Measurements from ENCODE around the gene STXBP3.

STXBP3 gene

DNA sequence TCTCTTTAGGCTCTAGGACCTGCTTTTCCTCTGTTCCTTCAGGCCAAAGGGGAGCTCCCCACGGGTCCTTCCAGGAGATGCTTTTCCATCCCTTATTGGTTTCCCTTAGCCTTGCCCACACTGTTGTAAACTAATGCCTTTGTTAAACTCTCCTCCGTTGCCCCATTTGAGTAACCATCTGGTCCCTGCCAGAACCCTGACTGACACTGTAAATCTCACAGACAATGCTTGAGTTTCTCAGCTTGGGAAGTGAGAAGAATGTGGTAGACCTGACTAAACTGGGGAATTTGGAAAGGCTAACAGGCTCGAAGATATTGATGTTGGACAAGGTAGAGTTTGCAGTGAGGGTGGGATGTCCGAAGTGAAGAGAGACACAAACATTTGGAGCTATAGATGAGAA, 99.0 kb downstream of the STXBP3 start:
- no peak for DNase-seq

DNA sequence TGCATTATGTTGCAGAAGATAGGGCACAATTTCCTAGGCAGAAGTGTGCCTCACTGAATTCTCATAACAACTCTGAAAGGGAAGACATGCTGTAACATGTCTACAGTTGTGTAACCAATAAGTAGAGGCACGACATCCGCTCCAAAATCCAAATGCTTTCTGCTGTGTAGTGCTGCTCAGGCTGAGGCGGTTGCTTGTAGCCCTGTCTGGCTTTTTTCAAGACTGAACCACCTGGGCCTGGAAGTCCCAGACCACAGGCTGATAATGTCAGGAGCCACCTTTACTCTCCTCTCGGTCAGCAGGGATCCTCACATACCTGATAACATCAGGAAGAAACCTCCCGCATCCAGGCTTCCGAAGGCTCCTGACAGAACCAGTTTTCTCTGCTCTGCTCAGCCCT, 99.5 kb downstream of the STXBP3 start:
- no peak for DNase-seq

DNA sequence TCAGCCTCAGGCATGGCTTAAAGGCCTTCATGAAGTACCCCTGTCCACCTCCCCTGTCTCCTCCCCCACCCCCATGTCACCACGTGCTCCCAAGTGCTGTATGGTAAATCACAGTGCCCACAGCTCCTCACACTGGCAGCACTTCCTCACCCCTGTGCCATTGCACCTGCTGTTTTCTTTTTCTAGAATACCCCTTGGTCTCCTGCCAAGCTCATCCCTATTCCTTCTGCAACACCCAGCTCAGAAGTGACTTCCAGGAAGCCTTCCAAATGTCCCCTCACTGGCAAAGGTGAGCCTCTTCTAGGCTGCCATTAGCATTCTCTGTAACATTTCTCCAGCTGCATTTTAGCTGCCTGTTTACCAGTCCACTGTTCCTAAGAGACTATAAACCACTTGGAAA, 101.0 kb downstream of the STXBP3 start:
- DNase-seq, result no peak

DNA sequence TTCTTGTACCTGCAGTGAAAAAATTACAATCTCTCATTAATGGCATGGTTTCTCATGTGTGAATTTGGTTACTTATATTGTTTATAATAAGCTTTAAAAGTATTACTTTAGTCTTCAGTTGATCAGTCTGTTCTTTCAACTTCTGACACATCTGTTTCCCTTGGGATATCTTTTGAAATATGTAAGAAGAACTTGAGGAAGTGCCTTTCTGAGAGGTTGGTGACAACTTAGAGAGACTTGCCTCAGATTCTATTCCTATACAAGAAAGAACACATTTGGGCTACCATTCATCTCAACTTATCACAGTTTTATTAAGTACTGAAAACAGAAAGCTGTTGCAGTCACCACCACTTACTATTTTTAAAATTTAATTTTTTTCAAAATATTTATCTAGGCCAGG, 102.3 kb downstream of the STXBP3 start:
- peak in 1 of 4 experiments; percentile 19 for DNase-seq

DNA sequence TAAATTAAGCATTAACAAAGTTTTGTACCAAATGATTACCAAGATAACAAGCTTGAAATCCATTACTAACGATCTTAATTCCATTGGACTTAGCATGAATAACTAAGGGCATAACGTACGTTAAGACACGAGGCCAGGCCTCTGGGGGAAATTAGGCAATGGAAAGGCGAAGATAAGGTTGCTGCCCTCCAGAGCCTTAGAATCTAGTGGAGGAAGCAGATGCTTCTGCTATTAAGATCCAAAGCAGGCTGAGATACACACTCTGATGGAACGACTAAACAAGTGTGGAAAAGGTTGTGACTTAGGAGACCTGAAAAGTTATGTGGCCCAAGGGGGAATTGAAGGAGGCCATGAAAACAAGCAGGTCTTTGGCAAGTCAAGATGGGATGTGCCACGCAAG, 104.5 kb downstream of the STXBP3 start:
- DNase-seq, result no peak

DNA sequence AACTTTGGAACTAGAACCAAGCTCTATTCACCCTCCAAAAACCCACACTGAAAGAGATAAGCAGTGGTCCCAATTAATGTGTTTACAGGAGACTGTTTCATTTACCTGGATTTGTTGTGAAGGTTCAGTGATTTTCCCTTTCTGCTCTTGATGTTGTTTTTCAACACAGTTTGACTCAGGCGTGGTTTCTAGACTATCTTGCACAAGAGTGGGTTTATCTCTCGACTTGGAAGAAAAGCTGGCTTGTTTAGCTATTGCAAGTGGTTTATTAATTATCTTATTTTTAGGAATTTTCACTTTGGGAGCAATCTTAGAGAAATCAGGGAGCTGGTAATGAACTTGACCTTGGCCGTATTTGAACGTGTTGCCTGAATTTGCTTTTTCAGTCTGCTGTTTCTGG, 105.1 kb downstream of the STXBP3 start:
- no peak for DNase-seq

DNA sequence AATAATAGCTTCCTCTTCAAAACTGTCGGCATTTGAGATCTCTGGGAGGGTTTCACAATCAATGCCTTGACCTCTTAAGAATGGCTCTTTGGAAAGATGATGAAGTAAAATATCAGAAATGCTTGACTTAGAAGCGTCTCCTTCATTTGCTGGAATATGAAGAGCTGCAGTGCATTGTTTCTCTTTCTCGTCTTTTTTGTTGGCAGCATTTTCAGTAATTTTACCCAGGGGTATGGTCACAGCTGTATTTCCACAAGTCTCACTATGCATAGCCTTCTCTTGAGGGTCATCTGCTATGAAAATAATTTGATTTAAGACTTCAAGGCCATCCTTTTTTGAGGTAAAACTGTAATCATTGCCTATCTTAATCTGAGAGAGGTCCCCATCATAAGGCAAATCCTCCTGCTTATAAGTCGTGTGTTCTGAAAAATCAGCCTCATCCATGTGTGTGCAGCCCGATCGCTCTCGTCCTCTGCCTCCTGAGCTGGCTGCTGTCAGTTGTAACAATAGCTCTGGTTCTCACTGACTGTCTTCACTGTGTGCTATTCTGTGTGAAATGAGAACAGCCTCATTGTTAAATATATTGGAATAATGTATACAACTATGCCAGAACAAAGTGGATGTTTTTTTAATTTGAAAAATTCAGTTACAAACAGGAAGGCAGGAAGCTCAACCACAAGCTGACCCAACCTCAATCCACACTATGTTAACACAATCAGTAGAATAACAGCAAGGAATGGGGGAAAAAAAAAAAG, 105.9 kb downstream of the STXBP3 start:
- peak in 3 of 4 experiments; percentile 17 to 48 (median 41) for DNase-seq

DNA sequence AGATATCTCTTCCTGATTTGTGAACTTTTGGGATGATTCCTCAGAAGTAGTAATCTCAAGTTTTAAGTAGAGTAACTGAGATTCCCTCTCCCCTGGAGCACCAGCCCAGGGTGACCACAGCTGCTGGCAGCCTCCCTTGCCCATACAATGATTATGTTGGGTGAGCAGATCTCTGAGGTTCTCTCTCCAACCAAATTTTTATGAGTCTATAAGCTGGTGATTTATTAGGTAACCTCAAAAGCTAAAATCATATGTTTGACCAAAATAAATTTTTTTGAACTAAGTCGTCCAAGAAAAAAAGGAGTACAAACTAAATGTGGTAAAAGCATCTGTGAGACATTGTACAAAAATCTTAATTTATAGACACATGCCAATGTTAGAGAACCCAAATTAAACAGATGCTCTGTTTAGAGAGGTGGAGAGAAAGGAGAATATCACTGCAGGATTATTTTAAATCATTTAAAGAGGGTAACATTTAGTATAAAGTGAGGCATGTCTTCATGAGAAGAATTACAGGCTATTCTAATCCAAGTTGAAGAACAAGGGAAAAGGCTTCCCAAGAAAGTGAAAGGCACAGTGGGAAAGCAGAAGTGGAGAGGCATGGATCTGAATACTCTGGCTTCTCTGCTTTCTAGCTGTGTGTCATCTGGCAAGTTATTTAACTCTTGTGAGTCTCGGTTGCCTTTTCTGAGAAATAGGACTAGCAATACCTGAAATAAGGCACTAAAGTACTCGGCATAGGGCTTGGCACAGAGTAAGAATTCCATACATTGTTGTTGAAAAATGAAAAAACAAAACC, 107.9 kb downstream of the STXBP3 start:
- no peak for DNase-seq

DNA sequence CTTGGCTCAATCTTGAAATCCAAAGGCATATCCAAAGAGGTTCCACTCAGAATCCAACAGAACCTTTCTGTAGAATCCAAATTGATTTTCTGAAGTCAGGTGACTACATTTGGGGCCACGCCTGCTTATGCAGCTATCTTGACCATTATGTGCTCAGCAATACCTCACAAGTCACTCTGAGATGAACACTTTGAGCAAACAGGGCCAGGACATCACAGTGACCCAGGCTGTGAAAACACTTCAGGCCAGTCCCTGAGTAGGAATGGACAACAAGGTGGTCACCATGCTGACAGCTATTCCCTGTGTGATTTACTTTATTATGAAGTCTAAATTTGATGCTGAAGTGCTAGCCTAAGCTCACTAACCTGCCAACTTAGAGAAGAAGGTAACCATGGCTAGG, 110.5 kb downstream of the STXBP3 start, which contains the start of gene AKNAD1:
Gene AKNAD1 (minus strand): TSS at position 101 of the 400 bp plus-strand sequence. CDS start 4,430 bp downstream, outside the sequence.
- DNase-seq, result no peak

DNA sequence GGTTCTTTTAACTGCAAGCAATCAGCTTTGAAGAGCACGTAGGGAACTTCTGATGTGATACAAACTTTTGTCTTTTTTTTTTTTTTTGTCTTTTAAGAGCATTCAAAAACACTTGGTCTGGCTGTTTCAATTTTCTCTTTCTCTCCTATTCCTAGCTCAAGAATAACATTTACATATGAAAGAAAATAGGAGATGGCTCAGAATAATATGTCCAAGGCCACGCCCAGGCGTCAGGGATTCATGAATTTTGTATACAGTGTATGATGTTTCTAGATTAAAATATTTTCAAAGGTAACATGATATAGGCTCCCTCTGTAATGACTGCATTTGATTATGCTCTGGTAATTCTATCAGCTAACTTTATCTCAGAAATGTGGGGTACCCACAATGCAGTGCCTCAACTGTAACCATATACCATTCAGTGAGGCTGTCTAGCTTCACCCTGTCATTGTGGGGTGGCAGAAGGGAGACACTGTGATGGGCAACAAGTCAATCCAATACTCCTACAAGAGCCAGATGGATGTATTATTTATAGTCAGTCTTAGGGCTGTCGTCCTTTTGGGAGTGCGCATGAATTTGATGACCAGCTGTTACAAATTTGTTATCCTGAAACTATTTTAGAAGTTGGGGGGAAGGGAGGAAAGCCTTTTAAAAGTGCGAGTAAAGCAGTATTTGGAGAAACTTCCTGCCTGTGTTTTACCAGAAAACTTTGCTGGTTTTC, 111.9 kb downstream of the STXBP3 start:
- DNase-seq, result no peak
